K562 (cell line): Measurements from ENCODE around the gene IZUMO1R.

Experiments used
- BRF2 ChIP-seq: IDR thresholded peaks from 3 replicates; pipeline ENCODE4 v1.6.1; 2011; ENCODE audit warnings: borderline replicate concordance, mild to moderate bottlenecking; ENCODE audit not compliant: insufficient read length, insufficient read depth
- EHMT2 ChIP-seq: fragments of 450-650 bp; IDR thresholded peaks from 2 replicates; pipeline ENCODE4 v1.6.1; 2018; ENCODE audit warnings: antibody characterized with exemption
- GABPA ChIP-seq: fragments of 200-800 bp; sonication (Bioruptor generic); conservative IDR thresholded peaks from 2 replicates; pipeline ENCODE4 v1.6.1; 2016; ENCODE audit warnings: low read depth, missing genetic modification characterization, missing compliant biosample characterization
- KDM1A ChIP-seq, 2 experiments: fragments of 450-650 bp; IDR thresholded peaks; 2 replicates each; pipeline ENCODE4 v1.6.1; 2016; ENCODE audit warnings: mild to moderate bottlenecking in 2 of 2
- MYNN ChIP-seq, 2 experiments: sonication (generic); formaldehyde crosslinking in 1 of 2; IDR thresholded peaks; 2 replicates each; pipeline versions ENCODE4 v1.5.0 to v1.6.1; 2016 to 2020; ENCODE audit warnings: antibody characterized with exemption in 1 of 2, missing genetic modification reagents in 1 of 2
- PBX2 ChIP-seq, 2 experiments: IDR thresholded peaks in 1 of 2; conservative IDR thresholded peaks in 1 of 2; 2 replicates each; pipeline ENCODE4 v1.6.1; 2016; ENCODE audit warnings: low read depth in 2 of 2, mild to moderate bottlenecking in 1 of 2, missing compliant biosample characterization in 1 of 2, missing genetic modification characterization in 1 of 2, moderate library complexity in 1 of 2
- POLR2A ChIP-seq: fragments of 450-650 bp; conservative IDR thresholded peaks from 2 replicates; pipeline ENCODE4 v1.6.1; 2016
- STAT5A ChIP-seq: IDR thresholded peaks from 2 replicates; pipeline ENCODE4 v1.6.1; 2012; ENCODE audit warnings: low read length, inconsistent platforms, borderline replicate concordance
- YY1 ChIP-seq, 3 experiments: IDR thresholded peaks; 2 replicates each; pipeline ENCODE4 v1.6.1; 2011; ENCODE audit warnings: low read length in 2 of 3, mild to moderate bottlenecking in 2 of 3, moderate library complexity in 2 of 3, borderline replicate concordance in 1 of 3, control low read depth in 1 of 3, low read depth in 1 of 3; ENCODE audit not compliant: insufficient read depth in 3 of 3, insufficient replicate concordance in 2 of 3, control insufficient read depth in 1 of 3, insufficient read length in 1 of 3; ENCODE audit errors: extremely low read depth in 1 of 3

GRCh38 chr11:94328587-94329080, 24.3 kb downstream of the IZUMO1R start:
- TF ChIP-seq PBX2 (CRISPR knock-in tag; IDR thresholded peaks at IDR 0.05; ENCODE audit: low read depth) (no peak), PBX2 (tag; conservative IDR thresholded peaks at IDR 0.05; ENCODE audit: low read depth) (no peak), YY1 (IDR thresholded peaks at IDR 0.05; ENCODE audit: borderline replicate concordance in 1 of 3, control insufficient read depth in 1 of 3, extremely low read depth in 1 of 3, insufficient read depth in 3 of 3, insufficient read length in 1 of 3, insufficient replicate concordance in 2 of 3, low read depth in 1 of 3, low read length in 2 of 3) (no peak), STAT5A (no peak), EHMT2 (no peak), GABPA (tag) (no peak), POLR2A (no peak), MYNN (IDR thresholded peaks at IDR 0.05) (no peak), MYNN (CRISPR knock-in tag; IDR thresholded peaks at IDR 0.05) (no peak), BRF2 (no peak), KDM1A (IDR thresholded peaks at IDR 0.05) (no peak)
